Pons (tissue), 1 donor: ENCODE data around the gene SYCN.
"Not testable (repeated sequence)": the region's sequence is repeated elsewhere in the genome, so short reads cannot be mapped to it uniquely, and the experiment has no call there.

ENCODE experiments used
- DNase-seq: peaks from one replicate; pipeline ENCODE4 v3.0.0-alpha.2; 2016; ENCODE audit warnings: low spot score

The SYCN gene

GRCh38 chr19:39224910-39225309 lies 20.8 kb upstream of the SYCN start:
- DNase-seq, result no peak

- DNase-seq, result no peak
Observed at GRCh38 chr19:39223703-39224279, 19.7 kb upstream of the SYCN start.

- DNase-seq, result not testable (repeated sequence)
Observed at GRCh38 chr19:39219108-39219507, 15.0 kb upstream of the SYCN start.

- DNase-seq, result no peak
Observed at GRCh38 chr19:39218230-39219007, 14.4 kb upstream of the SYCN start.

- DNase-seq, result no peak
Observed at GRCh38 chr19:39217094-39217493, 13.0 kb upstream of the SYCN start.

DNA sequence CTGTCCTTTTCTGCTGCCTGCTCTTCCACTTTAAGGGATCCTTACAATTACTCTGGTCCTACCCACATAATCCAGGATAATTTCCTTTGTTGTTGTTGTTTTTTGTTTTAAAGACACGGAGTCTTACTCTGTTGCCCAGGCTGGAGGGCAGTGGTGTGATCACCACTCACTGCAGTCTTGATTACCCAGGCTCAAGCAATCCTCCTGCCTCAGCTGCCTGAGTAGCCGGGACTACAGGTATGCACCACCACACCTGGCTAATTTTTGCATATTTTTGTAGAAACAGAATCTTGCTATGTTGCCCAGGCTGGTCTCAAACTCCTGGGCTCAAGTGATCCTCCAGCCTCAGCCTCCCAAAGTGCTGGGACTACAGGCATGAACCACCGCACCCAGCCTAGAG lies 11.3 kb upstream of the SYCN start:
- not testable (repeated sequence) for DNase-seq

- DNase-seq, result no peak
Observed at GRCh38 chr19:39212375-39212742, 8.3 kb upstream of the SYCN start.

- DNase-seq, result no peak
Observed at GRCh38 chr19:39211731-39212374, 7.8 kb upstream of the SYCN start.

DNA sequence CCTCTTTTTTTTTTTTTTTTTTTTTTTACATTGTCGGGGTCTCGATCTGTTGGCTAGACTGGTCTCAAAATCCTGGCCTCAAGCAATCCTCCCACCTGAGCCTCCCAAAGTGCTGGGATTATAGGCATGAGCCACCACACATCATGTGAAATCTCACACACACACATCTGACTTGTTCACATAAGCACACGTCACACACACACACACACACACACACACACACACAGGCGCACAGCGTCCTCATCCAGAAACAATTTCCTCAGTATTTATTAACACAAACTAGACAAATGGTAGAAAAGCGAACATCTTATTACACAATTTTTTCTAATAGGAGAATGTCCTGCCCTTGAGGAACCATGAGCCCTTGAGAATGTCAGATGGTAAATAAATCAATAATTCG lies 5.1 kb upstream of the SYCN start:
- no peak for DNase-seq

DNA sequence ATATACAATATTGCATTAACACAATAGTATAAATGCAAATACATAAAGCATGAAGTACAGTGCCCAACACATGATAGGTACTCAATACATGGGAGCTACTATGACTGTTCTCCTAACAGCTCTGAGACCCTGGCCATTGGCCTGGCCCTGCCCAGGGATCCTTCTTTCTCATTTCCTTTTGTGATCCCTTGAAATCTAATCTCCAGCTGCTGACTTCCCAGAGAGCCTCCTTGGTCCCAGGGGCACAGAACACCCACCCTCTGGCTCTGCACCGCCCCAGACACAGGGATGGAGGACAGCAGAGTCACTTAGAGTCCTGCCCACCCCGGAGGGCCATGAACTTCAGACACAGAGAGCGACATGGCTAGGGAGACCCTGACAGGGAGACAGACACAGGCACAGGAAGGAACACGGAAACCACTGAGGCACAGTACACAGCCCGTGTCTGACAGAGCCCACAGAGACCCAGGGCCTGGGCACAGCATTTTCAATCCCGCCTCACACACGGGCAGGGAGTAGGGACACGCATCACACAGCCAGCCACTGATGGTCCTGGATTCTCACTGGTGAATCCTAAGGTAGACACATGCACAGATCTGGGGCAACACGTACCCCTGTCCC lies 4.2 kb upstream of the SYCN start:
- no peak for DNase-seq

DNA sequence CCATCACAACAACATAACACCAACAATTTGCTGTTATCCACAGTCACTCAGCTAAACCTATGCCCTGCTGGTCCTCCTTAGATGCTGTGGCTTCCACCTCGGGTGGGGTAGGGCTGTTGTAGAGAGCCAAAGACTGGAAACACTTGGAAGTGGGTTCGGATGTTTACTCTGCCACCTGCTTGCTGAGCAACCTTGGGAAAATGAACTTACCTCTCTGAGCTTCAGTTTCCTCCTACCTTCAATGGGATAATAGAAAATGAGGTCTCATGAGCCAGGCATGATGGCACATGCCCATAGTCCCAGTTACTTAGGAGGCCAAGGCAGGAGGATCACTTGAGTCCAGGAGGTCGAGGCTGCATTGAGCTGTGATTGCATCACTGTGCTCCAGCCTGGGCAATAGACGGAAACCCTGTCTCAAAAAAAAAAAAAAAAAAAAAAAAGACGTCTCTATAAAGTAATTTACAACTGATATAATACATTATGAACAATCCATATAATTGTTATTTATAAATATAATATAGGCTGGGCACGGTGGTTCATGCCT lies 3.3 kb upstream of the SYCN start:
- DNase-seq, result no peak

DNA sequence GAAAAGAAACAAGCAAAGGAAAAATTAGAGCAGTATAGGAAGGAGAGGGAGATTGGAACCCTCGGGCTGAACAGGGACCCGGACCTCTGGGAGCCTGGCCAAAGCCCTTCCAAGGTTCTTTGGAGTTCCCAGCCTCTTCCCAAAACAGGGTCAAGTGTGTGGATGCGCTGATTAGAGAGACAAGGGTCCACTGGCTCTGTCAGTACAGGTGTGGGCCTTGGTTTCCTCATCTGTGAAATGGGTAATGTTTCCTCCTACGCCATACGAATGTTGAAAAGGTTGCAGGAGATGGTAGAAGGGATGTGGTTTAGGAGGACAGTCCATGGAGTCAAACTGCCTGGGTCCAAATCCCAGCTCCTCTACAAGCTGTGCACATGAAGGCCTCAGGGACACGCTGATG lies 2.1 kb upstream of the SYCN start:
- DNase-seq, result no peak

- DNase-seq, result no peak
Observed at GRCh38 chr19:39205449-39205764, 1.3 kb upstream of the SYCN start.

DNA sequence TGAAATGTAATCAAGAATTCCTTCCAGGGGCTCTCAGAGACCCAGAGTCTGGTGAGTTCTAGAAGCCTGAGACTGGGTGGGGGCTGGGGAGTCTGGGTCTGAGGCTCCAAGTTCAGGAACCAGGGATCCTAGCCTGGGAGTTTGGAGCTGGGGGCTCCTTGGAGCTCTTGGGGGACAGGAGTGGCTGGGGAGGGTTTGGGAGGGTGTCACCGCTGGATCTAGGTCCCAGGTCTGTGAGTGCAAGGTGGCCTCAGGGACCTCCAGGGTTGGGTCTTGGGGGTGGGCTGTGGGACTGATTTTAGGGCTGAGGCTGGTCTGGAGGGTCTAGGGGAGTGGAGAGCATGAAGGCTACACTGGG lies 1.1 kb downstream of the SYCN start:
- DNase-seq, result no peak

- no peak for DNase-seq
Observed at GRCh38 chr19:39200803-39201115, 3.3 kb downstream of the SYCN start.

GRCh38 chr19:39200066-39200802 lies 3.8 kb downstream of the SYCN start:
- no peak for DNase-seq

DNA sequence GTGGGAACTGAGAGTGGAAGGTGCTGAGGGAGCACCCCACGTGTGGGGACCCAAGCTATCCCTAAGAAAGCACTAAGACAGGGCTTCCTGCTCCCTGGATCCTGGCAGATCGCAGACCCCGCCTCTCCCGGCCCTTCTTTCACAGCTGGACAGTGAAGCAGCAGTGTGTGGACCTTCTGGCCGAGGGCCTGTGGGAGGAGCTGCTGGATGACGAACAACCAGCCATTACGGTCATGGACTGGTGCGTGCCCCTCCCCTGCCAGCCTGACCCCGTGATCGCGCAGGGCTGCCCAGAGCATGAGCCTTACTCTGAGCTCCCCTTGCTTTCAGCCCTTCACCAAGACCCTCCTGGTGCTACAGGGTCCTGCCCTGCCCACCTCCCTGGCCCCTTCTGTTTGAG lies 5.0 kb downstream of the SYCN start:
- peak; percentile 52 for DNase-seq

DNA sequence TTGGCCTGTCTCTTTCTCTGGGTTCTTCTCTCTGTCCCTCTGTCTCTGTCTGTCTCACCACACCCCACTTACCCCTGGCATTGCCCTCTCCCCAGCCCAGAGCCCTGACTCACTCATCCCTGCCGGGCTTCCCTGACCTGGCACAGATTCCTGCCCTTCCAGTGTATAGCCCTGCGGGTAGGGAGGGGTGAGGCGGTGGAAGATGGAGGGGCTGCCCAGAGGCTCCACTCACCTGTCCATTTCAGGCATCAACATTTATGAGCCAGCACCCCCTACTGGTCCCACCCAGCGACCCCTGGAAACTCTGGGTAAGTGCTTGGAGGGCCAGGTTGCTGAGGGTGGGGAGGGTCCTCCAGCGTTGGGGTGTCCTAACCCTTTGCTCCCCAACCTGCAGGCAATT lies 6.3 kb downstream of the SYCN start:
- no peak for DNase-seq

DNA sequence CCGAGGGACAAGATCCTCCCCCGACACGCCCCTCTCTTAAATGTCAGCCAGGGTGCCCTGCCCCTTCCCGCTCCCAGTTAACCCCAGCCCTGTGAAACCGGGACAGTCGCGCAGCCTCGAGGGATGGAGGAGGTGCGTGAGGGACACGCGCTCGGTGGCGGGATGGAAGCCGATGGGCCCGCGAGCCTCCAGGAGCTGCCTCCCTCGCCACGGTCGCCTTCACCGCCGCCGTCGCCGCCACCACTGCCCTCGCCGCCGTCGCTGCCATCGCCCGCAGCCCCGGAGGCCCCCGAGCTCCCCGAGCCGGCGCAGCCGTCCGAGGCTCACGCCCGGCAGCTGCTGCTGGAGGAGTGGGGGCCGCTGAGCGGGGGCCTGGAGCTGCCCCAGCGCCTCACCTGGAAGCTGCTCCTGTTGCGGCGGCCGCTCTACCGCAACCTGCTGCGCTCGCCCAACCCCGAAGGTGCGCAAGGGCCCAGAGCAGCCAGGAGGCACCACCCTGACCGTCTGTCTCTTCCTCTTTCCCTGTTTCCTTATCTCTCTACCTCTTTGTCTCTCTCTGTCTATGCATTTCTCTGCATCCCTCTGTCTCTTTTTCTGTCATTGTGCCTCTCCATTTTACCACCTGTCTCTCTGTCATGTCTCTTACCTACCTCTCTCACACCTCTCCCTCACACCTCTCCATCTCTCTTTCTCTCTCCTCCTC lies 7.1 kb downstream of the SYCN start, which contains the start of gene NCCRP1:
Gene NCCRP1, plus strand, starts transcription at position 105 of the 703 bp plus-strand sequence. Its CDS starts 19 bp downstream, at position 124.
- no peak for DNase-seq

- DNase-seq, result no peak
Observed at GRCh38 chr19:39196320-39196719, 7.7 kb downstream of the SYCN start.

- no peak for DNase-seq
Observed at GRCh38 chr19:39195755-39196154, 8.3 kb downstream of the SYCN start.
